ENCODE measurements around the gene THOC6.
A peak's percentile ranks its signal among the peaks of the same experiment; 100 is the strongest.

Gene THOC6

DNA sequence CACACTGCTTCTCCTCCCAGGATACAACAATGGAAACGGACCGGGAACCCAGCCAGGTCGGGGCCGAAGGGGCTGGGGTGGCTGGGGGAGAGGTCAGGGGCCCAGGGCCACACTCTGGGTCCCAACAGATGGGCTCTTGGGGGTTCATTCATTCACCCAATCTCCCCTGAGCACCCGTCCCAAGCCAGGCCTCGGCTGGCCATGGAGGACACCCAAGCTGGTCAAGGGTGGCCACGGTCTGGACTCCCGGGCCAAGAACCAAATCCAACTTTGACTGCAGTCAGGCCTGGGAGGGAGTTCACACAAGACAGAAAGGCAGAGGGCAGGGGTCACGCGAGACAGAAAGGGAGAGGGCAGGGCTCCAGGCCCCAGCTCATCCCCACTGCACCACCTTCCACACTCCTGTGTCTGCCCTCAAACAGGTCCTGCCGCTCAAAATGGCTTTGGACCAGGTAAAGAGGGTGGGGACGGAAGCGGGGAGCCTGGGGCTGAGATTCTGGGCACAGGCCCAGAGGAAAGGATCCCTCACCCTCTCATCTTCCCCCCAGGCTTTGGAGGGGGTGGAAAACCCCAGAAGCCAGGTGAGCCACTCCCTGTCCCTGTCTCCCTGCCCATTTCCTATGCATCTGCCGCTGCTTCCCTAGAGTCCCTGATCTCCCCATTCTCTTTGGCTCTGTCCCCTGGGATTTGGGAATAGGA lies 31.3 kb upstream of the THOC6 start:
- no peak for DNase-seq

- DNase-seq = no peak
Observed at GRCh38 chr16:2996298-2996697, 27.5 kb upstream of the THOC6 start.

DNA sequence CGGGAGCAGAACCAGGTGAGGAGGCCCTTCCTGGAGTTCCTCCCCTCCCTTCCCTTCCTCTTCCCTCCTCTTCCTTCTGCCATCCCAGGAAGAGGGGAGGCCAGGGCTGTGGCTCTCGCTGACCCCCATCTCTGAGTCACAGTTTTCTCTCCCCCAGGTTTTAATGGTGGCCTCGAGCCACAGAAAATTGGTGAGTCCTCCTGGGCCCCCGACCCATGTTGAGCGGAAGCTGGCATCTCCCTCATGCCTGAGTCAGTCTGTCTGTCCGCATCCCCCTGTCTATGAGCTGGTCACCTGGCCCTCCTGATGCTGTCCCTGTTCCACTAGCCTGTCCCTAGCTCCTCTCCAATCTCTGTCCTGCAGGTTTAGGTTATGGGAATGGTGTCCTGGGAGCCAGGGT lies 23.9 kb upstream of the THOC6 start:
- no peak for DNase-seq

DNA sequence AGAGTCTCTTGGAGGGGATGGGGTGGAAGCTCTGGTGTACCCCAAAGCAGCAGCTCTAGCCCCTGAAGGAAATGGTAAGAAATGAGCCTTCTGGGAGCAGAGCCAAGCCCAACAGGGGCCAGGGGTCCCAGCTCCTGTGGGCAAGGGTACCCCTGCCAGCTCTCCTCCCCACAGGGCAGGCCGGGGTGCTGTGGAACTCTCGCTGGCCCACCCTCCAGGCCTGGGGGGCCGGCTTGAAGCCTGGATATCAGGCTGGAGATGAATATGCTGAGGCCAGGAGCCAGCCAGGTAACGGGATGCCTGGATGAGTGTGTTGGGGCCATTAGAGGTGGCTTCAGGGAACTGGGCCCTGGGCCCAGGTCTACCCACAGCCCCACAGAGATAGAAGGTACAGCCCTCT lies 23.3 kb upstream of the THOC6 start:
- no peak for DNase-seq

- no peak for DNase-seq
Observed at GRCh38 chr16:3001316-3001715, 22.5 kb upstream of the THOC6 start.

- peak; percentile 98 to 100 for DNase-seq
Observed at GRCh38 chr16:3003582-3004270, 20.1 kb upstream of the THOC6 start.

DNA sequence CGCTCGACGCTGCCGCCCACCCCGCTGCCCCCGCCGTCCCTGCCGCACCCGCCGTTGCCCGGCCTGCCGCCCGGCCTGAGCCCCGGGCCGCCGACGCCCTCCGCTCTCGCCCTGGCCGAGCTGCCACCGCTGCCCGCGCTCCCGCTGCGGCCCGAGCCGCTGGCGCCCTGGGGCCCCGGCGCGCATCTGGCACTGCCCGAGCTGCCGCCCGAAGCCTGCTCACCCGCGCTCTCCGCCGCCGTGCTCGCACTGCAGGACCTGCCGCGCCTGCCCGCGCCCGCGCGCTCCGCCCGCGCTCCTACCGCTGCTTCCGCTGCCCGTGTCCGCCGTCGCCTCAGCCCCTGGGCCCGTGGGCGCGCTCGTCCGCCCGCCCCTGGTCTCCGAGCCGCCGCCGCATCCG lies 19.5 kb upstream of the THOC6 start:
- peak in 1 of 2 experiments; percentile 33 for DNase-seq

DNA sequence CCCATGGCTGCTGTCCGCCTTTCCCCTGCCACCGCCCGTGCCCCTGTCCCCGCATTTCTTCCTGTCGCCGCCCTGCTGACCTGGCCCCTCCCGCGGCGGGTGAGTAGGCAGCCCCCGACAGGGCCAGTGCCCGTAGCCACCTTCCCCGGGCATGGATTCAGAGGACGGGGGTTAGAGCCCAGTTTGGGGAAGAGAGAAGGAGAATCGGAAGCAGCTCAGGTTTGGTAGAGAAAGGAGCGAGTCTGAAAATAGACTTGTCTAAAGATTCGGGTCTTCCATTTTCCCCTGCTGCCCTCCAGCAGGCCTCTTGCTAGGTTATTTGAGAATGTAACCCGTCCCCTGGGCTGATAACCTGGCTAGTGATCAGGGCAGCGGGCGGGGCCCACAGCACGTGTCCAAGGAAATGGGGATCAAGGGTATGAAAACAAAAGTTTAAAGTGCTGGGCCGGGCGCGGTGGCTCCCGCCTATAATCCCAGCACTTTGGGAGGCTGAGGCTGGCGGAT lies 19.0 kb upstream of the THOC6 start:
- no peak for DNase-seq

DNA sequence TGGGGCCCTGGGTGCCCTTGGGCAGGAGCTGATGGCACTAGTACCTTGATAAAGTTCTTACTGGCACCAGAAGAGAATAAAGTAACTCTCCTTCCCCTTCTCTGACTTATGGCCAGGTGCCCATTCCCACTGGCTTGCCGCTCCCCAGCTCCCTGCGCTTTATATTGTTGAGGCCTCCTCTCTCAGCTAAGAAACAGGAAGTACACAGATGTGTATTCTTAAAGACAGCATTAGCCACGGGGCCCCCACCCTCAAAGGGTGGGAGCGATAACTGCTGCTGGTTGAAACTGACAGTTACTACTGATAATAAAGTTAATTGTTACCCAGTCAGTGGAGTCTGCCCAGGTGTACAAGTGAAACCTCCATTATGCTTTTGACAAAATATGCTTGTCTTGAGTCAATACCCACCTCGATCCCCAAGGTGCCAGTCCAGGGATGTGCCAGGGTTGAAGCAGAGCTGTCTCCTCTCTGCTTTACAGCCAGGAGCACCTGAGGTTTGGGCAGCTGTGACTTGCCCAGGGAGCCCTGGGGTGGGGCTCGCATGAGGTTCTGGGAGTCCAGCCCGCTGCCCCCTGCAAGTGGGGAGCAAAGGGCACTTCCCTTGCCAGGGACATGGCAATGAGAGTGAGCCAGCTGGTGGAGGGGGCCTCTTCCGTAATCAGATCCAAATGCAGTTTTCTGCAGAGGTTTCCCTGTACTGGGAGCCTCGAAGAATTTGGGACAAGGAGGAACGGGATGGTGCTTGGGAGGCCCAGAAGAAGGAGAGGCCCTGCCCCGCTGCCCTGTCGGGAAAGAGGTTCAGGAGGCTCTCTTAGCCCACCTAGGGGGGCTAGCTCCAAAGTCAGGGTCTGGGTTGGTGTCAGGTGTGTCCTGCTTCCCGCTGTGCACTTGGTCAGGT lies 16.5 kb upstream of the THOC6 start:
- DNase-seq = no peak

- no peak for DNase-seq
Observed at GRCh38 chr16:3007957-3008689, 15.7 kb upstream of the THOC6 start.

GRCh38 chr16:3008690-3009037 lies 15.2 kb upstream of the THOC6 start:
- DNase-seq = no peak

DNA sequence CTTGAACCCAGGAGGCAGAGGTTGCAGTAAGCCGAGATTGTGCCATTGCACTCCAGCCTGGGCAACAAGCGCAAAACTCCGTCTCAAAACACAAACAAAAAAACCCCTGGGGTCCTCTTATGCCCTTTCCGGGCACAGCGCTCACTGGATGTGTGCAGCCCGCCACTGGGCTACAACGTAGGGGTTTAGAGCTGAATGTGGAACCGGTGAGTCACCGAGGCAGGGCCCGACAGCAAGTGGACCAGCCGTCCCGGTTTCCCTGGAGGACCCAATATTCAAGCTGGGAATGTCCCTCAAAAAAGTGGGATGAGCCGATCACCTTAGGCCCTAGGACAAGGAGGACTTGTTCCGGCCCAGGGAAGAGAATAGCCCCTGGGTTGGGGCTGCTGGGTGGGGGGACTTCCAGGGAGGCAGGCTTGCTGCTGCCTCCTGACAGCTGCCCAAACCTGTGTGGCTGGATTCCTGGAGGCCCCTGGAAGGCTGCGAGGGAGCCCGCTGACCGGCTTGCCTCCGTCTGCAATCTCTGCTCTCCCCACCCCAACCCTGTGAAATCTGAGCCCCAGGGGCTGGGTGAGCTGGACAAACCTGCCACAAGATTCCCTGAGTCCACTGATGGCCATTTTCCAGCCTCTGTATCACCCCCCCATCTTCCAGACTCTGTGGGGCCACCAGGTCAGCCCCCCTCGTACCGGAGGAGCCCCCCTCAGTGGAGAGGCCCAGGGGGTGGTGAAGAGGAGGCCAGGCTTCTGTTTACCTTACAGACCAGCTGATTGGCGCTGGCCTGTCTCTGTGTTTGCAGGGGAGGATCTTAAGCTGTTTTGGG lies 14.1 kb upstream of the THOC6 start:
- no peak for DNase-seq

- no peak for DNase-seq
Observed at GRCh38 chr16:3010510-3010909, 13.3 kb upstream of the THOC6 start.

- peak in 1 of 2 experiments; percentile 45 for DNase-seq
Observed at GRCh38 chr16:3012246-3012645, 11.6 kb upstream of the THOC6 start.

DNA sequence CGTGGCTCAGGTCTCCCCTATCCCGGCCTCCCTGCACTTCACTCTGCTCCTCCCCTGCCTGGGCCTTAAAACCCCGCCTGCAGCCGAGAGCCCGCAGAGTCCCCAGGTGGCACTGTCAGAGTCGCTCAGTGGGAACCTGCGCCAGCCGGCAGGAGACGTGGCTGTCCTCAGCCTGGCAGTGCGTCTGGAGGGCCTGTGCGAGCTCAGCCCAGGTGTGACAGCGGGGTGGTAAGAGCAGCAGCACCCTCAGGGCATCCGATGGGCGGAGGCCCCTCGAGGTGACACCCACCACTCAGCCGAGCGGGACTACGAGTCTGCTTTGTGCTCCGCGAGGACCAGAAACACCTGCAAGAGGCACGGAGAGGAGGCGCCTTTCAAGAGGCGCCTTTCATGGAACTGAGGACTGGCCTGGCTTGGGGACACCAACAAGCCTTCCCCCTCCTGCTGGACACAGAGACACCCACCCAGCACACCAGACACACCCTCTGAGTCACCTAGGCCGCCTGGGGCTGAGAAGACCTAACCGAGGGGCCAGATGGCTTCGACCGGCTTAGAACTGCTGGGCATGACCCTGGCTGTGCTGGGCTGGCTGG lies 10.9 kb upstream of the THOC6 start, which contains the start of gene CLDN9:
TSS of gene CLDN9 (plus strand) at position 96 of the 593 bp plus-strand sequence. CDS start at position 536, 440 bp downstream.
- peak; percentile 16 to 53 for DNase-seq

DNA sequence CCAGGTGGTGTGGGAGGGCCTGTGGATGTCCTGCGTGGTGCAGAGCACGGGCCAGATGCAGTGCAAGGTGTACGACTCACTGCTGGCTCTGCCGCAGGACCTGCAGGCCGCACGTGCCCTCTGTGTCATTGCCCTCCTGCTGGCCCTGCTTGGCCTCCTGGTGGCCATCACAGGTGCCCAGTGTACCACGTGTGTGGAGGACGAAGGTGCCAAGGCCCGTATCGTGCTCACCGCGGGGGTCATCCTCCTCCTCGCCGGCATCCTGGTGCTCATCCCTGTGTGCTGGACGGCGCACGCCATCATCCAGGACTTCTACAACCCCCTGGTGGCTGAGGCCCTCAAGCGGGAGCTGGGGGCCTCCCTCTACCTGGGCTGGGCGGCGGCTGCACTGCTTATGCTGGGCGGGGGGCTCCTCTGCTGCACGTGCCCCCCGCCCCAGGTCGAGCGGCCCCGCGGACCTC lies 10.3 kb upstream of the THOC6 start:
- DNase-seq = no peak

GRCh38 chr16:3013998-3014690 lies 9.7 kb upstream of the THOC6 start:
- DNase-seq = no peak

DNA sequence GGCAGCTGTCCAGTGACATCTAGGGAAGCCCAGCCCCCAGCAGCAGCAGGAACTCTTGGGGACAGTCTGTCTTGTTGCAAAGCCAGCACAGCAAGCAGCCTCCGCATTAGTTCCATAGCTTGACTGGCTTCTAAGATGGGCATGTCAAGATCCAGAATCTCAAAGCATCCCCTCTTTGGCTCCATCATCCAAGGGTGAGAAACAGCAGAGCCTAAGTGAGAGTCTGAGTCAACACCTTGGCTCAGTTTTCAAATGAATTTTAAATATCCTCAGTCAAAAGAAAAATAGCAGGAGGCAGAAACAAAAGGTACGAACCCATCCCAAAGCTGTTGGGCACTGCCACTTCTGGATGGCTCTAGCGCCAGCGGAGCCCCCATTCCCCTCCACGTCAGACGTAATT lies 8.9 kb upstream of the THOC6 start:
- no peak for DNase-seq

- DNase-seq = no peak
Observed at GRCh38 chr16:3015865-3016521, 7.8 kb upstream of the THOC6 start.

DNA sequence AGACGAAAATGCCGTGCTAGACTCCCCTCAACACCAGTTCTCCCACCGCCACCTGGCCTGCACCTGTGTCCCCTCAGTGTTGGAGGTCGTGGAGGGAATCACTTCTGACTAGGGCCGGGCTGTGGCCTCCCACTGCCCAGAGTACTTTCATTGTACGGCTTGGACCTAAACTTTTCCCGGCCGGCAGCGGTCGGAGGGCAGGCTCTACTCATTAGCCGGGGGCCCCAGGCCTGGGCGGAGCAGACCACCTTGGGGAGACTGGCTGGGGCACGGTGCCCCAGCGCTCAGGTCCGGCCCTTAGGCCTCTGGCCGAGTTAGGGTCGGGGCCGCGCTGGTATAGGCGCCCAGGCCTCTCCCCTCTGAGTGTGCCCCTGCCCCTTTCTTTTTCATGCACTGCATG lies 6.5 kb upstream of the THOC6 start:
- DNase-seq = no peak
